Kidney (tissue), 14 donors: ENCODE measurements around the gene MANSC4. TPM values are rescaled to one million over a fixed set of nuclear protein-coding genes. Genes with fewer than 3 reads are reported as not detected.

Experiments used
- DNase-seq, 5 donors: peaks; one replicate each; pipeline ENCODE4 v3.0.0-alpha.2; 2013 to 2020
- FAIRE-seq: peaks from 2 replicates; lab custom pipeline; 2012; peaks lifted over from hg19 to GRCh38; lab: Jason Lieb, UNC
- H3K27ac ChIP-seq, 2 donors: one replicate each; pipeline ENCODE4 v1.7.0; 2013; ENCODE audit warnings: low read depth in 2 of 2, low read length in 2 of 2, inconsistent platforms in 1 of 2
- H3K27me3 ChIP-seq: one replicate; pipeline ENCODE4 v1.7.1; 2013; ENCODE audit warnings: low read length, inconsistent platforms; ENCODE audit not compliant: control insufficient read depth, insufficient read depth
- H3K36me3 ChIP-seq, 3 donors: one replicate each; pipeline versions ENCODE4 v1.7.0 to v1.7.1; 2013; ENCODE audit warnings: low read length in 3 of 3, control low read depth in 1 of 3, inconsistent platforms in 1 of 3; ENCODE audit not compliant: insufficient read depth in 3 of 3, control insufficient read depth in 2 of 3
- H3K4me1 ChIP-seq, 3 donors: one replicate each; pipeline versions ENCODE4 v1.7.0 to v1.7.1; 2013; ENCODE audit warnings: low read length in 3 of 3, inconsistent platforms in 1 of 3, low read depth in 1 of 3; ENCODE audit not compliant: control insufficient read depth in 2 of 3, insufficient read depth in 2 of 3
- H3K4me3 ChIP-seq, 3 donors: one replicate each; pipeline versions ENCODE4 v1.7.0 to v1.8.1; 2013; ENCODE audit warnings: low read length in 3 of 3, control low read depth in 1 of 3, inconsistent platforms in 1 of 3
- H3K9ac ChIP-seq, 3 donors: one replicate each; pipeline versions ENCODE4 v1.7.0 to v1.7.1; 2013; ENCODE audit warnings: low read length in 3 of 3, control low read depth in 1 of 3, inconsistent platforms in 1 of 3
- H3K9me3 ChIP-seq, 3 donors: one replicate each; pipeline versions ENCODE4 v1.7.0 to v1.7.1; 2013; ENCODE audit warnings: low read length in 3 of 3, control low read depth in 1 of 3, inconsistent platforms in 1 of 3; ENCODE audit not compliant: control insufficient read depth in 2 of 3, insufficient read depth in 1 of 3
- intact Hi-C: fragments of 100-400 bp; cut with DNase I; formaldehyde crosslinking; loops from one replicate; pipeline ENCODE4 v1.11.1; 2022
- polyA plus RNA-seq: library from polyadenylated mRNA; stranded (reverse); fragments of 350-450 nt; fragmentation: Illumina TruSeq; extraction: RNeasy Lipid Tissue Mini Kit (QIAGEN cat#74804); gene quantifications from one replicate; pipeline ENCODE4 v1.2.3, GENCODE V29; 2014; ENCODE audit warnings: low read depth, low replicate concordance; ENCODE audit not compliant: insufficient read depth
- total RNA-seq: library from RNA; stranded (reverse); fragmentation: NEBNext Ultra II Directional; extraction: Animal tissue kit (Norgen Biotek cat#: 25700); gene quantifications from one replicate; pipeline ENCODE4 v1.2.1, GENCODE V29; 2021
- TF ChIP-seq, protein P1 (sequence below): IDR thresholded peaks from 3 replicates; pipeline ENCODE4 v1.5.1; 2012; ENCODE audit warnings: mild to moderate bottlenecking, moderate library complexity, borderline replicate concordance; ENCODE audit not compliant: insufficient read depth; ENCODE audit errors: extremely low read depth
- donor health status: control.
- donor health status: control.
- donor health status: control.
- donor health status: control.
- donor health status: control.
- donor health status: DM: yes; HTN: yes; CAD: no.
- donor health status: Normal renal cell carcinoma (clear cell type).

MANSC4 gene
- total and polyA plus RNA-seq, 2 donors from 2014 or later = not detected

DNA sequence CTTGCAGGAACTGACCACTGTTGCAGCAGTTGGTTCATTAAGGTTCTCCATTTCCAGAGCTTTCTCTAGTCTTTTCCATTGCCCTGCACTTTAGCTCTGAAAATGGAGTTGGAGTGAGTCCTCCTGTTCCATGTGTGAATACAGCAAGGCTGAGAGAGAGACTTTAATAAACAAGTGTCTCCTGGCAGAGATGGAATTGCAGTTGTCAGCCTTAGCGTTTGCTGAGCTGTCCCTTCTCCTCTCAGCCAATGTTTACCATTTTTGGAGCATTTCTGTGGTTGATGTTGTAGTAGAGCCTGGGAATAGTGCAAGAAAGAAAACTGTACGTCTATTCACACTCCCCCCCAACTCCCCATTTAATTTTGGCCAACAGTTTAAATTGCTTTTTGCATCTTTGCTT, 7.5 kb upstream of the MANSC4 start:
- Histone ChIP-seq H3K4me1 (no peaks in the 10 kb centered on the region), H3K4me3 (no peak overlapping the region), H3K9ac (no peak overlapping the region), H3K27ac (no peak overlapping the region), H3K27me3 (no peaks in the 10 kb centered on the region), H3K36me3 (peaks cover 0 to 7% (median 2%) of the 10 kb centered on the region in 3 donors), H3K9me3 (no peaks in the 10 kb centered on the region)
- TF ChIP-seq, protein P1, sequence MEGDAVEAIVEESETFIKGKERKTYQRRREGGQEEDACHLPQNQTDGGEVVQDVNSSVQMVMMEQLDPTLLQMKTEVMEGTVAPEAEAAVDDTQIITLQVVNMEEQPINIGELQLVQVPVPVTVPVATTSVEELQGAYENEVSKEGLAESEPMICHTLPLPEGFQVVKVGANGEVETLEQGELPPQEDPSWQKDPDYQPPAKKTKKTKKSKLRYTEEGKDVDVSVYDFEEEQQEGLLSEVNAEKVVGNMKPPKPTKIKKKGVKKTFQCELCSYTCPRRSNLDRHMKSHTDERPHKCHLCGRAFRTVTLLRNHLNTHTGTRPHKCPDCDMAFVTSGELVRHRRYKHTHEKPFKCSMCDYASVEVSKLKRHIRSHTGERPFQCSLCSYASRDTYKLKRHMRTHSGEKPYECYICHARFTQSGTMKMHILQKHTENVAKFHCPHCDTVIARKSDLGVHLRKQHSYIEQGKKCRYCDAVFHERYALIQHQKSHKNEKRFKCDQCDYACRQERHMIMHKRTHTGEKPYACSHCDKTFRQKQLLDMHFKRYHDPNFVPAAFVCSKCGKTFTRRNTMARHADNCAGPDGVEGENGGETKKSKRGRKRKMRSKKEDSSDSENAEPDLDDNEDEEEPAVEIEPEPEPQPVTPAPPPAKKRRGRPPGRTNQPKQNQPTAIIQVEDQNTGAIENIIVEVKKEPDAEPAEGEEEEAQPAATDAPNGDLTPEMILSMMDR = no peak
- FAIRE-seq (no peak), DNase-seq (no peak)
- intact Hi-C loops = no loop called here

DNA sequence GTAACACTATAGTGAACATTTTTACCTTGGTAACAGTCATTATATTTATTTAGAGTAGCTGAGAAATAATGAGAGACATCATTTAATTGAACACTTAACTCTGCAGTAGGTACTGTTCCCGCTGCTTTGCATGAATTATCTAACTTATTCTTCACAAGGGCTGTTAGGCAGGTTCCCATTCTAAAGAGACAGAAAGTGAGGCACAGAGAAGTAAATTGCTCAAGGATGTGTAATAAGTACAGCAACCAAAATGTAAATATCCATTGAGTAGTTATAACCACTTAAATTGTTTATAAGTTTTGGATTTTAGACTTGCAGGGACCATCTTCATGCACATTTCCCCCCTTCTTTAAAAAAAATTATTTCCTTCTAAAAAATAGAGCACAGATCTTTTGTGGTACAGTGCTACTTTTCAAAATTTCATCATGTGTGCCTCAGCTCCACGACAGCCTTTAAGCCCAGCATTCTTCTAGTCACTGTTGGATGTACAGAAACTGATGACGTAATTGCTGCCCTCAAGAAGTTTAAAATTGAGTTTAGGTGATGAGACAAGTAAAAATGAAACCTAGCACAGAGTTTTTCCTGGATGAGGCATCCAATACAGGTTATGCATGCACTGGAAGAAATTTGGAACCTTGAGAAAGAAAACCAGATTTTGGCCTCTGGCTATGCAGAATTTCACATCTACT, 6.0 kb upstream of the MANSC4 start:
- Histone ChIP-seq H3K9me3 (no peaks in the 10 kb centered on the region), H3K4me1 (peaks cover 3 to 5% (median 4%) of the 10 kb centered on the region in 3 donors), H3K4me3 (no peak overlapping the region), H3K9ac (no peak overlapping the region), H3K27me3 (no peaks in the 10 kb centered on the region), H3K27ac (no peak overlapping the region), H3K36me3 (no peaks in the 10 kb centered on the region)
- intact Hi-C loops = no loop called here
- no peak for DNase-seq
- TF ChIP-seq, protein P1 = no peak
- no peak for FAIRE-seq

DNA sequence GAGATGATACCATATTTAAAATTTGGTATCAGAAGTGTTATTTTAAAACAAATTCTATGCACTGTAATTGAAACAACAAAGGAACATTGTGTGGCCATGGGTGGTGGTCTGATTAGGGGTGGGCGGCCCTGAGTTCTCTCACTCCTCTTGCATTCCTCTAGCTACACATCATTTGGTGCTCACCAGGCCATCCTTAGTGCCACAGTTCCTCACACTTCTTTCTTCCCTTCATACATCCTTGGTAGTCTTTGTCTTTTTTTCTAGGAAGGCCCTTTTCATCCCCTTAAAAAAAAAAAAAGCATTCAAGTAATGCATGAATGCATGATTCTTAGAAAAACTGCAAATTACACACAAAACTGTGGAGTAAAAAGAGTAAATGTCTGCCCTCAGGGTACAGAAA, 2.4 kb upstream of the MANSC4 start:
- no peaks in the 10 kb centered on the region for H3K36me3 ChIP-seq
- FAIRE-seq = no peak
- H3K4me3 ChIP-seq = no peak overlapping the region
- no peak overlapping the region for H3K9ac ChIP-seq
- DNase-seq = peak in 1 of 5 donors; percentile 12
- no peak overlapping the region for H3K27ac ChIP-seq
- no peaks in the 10 kb centered on the region for H3K27me3 ChIP-seq
- peaks cover 3 to 11% (median 10%) of the 10 kb centered on the region in 3 donors for H3K4me1 ChIP-seq
- H3K9me3 ChIP-seq = no peaks in the 10 kb centered on the region
- TF ChIP-seq, protein P1 = no peak
- intact Hi-C loops = no loop called here
